ENCODE results near the gene PLCG1. TPM values are rescaled to one million over a fixed set of nuclear protein-coding genes. Genes with fewer than 3 reads are reported as not detected.

Gene PLCG1
- total and polyA plus RNA-seq, 2 experiments from 2014 or later, result 27.4 to 206 TPM

- H3K27ac ChIP-seq (ENCODE audit: low read depth), result no peak overlapping the region
- H3K79me2 ChIP-seq (replicated peaks; ENCODE audit: insufficient read depth), result peaks cover 12% of the 10 kb centered on the region
- H3F3A ChIP-seq (replicated peaks; ENCODE audit: low read depth), result no peaks in the 10 kb centered on the region
- H3K27me3 Mint-ChIP-seq (ENCODE audit: insufficient read depth, low read depth, poor library complexity), result peaks cover 5% of the 10 kb centered on the region
- no peaks in the 10 kb centered on the region for H3K4me1 ChIP-seq (ENCODE audit: insufficient read depth)
- H3K27ac Mint-ChIP-seq, result no peak overlapping the region
- peaks cover 12% of the 10 kb centered on the region for H4K20me1 ChIP-seq (replicated peaks; ENCODE audit: insufficient read depth)
- H3K4me3 ChIP-seq, result no peak overlapping the region
- no peaks in the 10 kb centered on the region for H3K27me3 ChIP-seq (ENCODE audit: insufficient read depth)
- H3K9me3 Mint-ChIP-seq, result no peaks in the 10 kb centered on the region
- H3K9me2 ChIP-seq (ENCODE audit: insufficient read depth), result no peaks in the 10 kb centered on the region
- H2AFZ ChIP-seq, result no peak overlapping the region
- TF ChIP-seq NANOG (IDR thresholded peaks at IDR 0.05; ENCODE audit: borderline replicate concordance) (no peak), REST (IDR thresholded peaks at IDR 0.05; ENCODE audit: unreplicated experiment) (no peak), ZNF462 (CRISPR knock-in tag; IDR thresholded peaks at IDR 0.05) (no peak), STAT1 (IDR thresholded peaks at IDR 0.05; ENCODE audit: unreplicated experiment) (no peak), ZNF331 (CRISPR knock-in tag; IDR thresholded peaks at IDR 0.05; ENCODE audit: low read depth) (no peak), CREB1 (CRISPR knock-in tag; IDR thresholded peaks at IDR 0.05; ENCODE audit: low read depth) (no peak), ZNF114 (CRISPR knock-in tag; IDR thresholded peaks at IDR 0.05) (no peak), JUNB (IDR thresholded peaks at IDR 0.05; ENCODE audit: unreplicated experiment) (no peak), EZH2 (IDR thresholded peaks at IDR 0.05; ENCODE audit: low read depth, unreplicated experiment) (no peak), POLR2AphosphoS5 (IDR thresholded peaks at IDR 0.05; ENCODE audit: low read depth) (no peak), CTCF (conservative IDR thresholded peaks at IDR 0.05; ENCODE audit: low read depth in 2 of 2) (no peak), ETS1 (IDR thresholded peaks at IDR 0.05) (no peak), EZH2phosphoT487 (IDR thresholded peaks at IDR 0.05; ENCODE audit: unreplicated experiment) (no peak)
- peaks cover 15% of the 10 kb centered on the region for H3K36me3 ChIP-seq (ENCODE audit: insufficient read depth)
- no peaks in the 10 kb centered on the region; the same call in 2 of the 3 replicates for H3K4me1 Mint-ChIP-seq
- H3K4me2 ChIP-seq, result no peak overlapping the region
- ATAC-seq, result no peak
- no peak for DNase-seq (ENCODE audit: low spot score)
- peaks cover 86% of the 10 kb centered on the region for H3K36me3 Mint-ChIP-seq (ENCODE audit: low read depth)
- H3K4me3 Mint-ChIP-seq, result no peak overlapping the region
Measured at GRCh38 chr20:41163821-41164220, 26.5 kb downstream of the PLCG1 start.

All from GM23338 (cell line).